NCI-H146 (cell line): ENCODE data around the gene IPO4.

Experiments used
- DNase-seq: peaks from one replicate; lab custom pipeline; 2025; lab: John Stamatoyannopoulos, UW

The IPO4 gene

DNA sequence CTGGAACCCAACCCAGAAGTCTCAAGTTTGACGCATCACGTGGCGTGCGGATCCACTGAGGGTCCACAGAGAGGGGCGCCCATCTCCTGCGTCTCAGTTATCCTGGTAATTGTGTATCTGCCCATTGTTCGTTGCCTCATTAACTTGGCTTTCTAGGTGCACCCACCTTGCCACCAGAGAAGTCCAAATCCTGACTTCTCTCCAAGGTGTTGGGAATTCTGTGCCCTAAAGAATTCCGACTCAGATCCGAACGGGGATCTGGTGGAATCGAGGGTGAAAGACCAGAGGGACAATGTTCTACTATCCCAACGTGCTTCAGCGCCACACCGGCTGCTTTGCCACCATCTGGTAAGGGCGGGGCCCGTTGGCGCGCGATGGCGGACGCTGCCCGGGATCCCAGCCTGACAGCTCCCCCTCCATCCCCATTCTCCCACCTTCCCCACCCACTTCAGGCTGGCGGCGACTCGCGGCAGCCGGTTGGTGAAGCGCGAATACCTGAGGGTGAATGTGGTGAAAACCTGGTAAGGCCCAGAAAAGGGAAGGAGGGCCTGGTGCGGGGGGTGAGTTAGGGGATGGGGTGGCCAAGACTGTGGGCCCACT lies 16.3 kb downstream of the IPO4 start:
- DNase-seq, result no peak

GRCh38 chr14:24171422-24172260 lies 17.0 kb downstream of the IPO4 start, which contains the start of gene REC8:
TSS of gene REC8 (plus strand) at chr14:24172080. CDS start at chr14:24172553, 473 bp downstream.
- DNase-seq, result no peak

DNA sequence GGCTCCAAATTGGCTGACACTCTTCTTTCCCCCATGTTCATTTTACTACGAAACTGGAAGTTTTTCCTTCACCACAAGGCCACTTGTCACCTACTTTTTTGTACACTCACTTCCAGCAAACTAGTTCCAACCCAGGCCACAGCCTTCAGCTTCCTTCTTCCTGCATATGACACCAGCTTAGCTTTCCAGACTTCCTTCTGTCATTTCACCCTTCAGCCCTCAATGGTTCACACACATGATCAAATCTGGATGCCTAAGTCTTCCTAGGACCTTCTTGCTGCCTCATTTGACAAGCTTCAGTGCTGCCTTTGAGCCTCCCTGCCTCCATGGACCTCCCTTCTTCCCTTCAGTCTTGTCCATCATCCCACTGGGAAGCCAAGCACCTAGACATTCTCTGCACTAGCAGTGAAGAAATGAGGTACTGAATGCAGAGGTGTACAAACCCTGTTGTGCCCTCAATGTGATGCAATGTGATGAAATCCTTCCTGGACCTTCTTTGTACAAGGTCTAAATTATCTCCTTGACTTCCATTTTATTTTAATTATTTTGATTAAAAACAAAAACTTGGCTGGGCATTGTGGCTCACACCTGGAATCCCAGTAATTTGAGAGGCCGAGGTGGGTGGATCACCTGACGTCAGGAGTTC lies 21.0 kb downstream of the IPO4 start:
- no peak for DNase-seq

GRCh38 chr14:24165785-24166184 lies 22.8 kb downstream of the IPO4 start:
- DNase-seq, result no peak

- DNase-seq, result no peak
These were observed 24.1 kb downstream of the IPO4 start for GRCh38 chr14:24164518-24164991.

- no peak for DNase-seq
These were observed 26.5 kb downstream of the IPO4 start for GRCh38 chr14:24162093-24162492.

DNA sequence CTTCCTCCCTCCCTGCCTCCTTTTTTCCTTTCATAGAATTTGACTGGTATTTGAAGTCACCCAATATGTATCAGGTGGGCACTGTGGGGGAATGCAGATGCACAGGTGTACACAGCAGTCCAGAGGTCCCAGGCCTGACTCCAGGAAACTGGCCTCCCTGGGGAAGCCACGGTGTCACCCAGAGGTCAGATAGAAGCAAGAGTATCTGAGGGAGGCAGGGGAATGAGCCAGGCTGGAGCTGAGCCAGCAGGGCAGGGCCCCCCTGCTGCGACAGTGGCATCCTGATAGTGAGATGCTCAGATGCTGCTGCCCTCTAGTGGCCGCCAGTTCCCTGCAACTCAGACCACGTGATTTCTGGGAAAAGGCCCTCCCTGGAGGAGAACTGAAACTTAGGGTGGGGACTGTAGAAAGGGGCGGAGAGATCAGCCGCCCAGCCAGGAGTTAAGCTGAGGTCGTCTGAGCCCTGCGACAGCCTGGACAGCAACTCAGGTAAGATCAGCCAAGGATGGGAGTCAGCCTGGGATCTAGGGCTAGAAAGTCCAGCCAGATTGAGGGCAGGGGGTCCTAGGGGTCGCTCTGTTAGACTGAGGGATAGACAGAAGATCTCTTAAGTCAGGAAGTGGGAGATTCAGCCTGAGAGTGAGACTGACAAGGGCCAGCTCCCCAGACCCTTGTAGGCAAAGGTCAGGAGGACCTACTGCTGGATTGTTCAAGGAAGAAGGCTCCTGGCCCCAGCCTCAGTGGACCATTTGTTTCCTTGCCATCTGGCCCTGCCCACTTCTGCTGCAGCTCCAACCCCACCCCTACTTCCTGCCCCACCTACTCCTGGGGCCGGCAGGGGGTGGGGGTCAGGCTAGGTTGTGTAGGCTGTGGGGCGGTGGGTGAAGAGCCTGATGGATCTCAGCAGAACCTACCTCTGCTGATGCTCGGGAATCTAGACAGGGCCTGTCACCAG lies 27.5 kb downstream of the IPO4 start, which contains the start of gene IRF9:
IRF9 (plus strand) TSS at position 416 of the 955 bp plus-strand sequence. CDS start 880 bp downstream, outside the sequence.
- peak; percentile 94 for DNase-seq

DNA sequence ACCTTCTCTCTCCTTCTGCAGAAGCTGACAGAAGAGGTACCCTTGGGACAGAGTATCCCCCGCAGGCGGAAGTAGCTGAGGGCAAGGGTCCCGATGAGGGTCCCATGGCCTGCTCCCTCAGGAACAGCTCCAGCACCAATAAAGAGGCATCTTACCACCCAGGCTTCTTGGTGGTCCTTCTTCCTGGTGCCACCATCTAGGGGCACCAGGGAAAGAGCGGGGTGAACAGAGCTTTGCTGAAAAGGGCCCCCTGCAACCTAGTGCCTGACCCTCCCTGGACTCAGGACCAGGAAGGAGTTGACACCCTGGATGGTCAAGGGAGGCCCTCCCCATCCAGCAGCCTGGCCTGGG lies 28.1 kb downstream of the IPO4 start:
- no peak for DNase-seq

DNA sequence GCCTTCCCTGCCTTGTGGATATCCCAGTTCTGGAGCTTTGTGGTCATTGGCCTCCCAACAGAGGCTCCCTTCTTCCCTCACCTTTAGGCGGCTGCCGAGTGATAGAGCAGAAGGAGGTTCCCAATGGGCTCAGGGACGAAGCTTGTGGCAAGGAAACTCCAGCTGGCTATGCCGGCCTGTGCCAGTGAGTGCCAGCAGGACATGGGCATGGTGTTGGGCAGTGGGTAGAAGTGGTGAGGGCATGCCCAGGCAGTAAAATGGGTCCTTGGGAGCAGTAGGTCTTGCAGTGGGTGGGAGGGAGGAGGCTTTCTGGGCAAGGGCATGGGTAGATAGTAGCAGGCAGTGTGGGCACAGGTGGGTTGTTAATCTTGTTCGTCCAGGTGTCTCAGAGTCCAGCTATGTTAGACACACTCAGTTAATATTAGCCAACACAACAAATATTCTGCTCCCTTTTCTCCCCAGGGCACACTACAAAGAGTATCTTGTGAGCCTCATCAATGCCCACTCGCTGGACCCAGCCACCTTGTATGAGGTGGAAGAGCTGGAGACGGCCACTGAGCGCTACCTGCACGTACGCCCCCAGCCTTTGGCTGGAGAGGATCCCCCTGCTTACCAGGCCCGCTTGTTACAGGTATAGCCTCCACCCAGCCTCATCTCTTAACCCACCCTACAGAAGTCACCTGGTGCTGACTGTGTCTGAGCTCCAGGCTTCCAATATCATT lies 28.7 kb downstream of the IPO4 start:
- no peak for DNase-seq

- DNase-seq, result no peak
These were observed 31.3 kb downstream of the IPO4 start for GRCh38 chr14:24157331-24157730.

DNA sequence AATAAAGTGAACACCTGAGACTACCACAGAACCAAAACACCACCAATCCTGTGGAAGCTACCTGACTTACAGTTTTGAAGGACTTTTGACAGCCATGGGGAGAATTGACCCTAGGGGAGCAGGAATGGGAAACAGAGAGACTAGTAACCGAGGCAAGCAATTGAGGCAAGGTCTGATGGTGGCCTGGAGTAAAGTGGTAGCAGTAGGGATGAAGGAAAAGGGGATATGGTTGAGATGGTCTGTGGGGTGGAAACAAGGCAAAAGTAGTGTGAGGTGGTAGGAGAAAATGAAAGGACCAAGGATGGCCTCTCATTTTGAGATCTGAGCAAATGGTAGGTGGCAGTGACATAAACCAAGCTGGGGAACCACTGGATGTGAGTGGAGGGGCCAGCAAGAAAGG lies 31.8 kb downstream of the IPO4 start:
- no peak for DNase-seq

- DNase-seq, result no peak
These were observed 33.5 kb downstream of the IPO4 start for GRCh38 chr14:24155100-24155499.

DNA sequence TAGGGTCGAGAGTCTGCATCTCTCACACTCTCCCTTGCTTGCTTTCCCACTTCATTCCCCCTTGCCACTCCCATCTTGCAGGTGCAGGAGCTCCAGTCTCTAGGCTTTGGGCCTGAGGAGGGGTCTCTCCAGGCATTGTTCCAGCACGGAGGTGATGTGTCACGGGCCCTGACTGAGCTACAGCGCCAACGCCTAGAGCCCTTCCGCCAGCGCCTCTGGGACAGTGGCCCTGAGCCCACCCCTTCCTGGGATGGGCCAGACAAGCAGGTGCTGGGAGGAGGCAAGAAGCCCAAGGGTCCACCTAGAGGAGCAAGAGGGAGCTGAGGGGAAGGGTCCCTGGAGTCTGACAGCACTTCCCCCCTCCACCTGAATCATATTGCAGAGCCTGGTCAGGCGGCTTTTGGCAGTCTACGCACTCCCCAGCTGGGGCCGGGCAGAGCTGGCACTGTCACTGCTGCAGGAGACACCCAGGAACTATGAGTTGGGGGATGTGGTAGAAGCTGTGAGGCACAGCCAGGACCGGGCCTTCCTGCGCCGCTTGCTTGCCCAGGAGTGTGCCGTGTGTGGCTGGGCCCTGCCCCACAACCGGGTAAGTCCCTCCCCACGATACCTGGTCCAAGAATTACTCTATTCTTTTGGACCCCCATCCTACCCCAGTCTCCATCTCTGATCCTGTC lies 37.1 kb downstream of the IPO4 start:
- DNase-seq, result no peak

- DNase-seq, result no peak
These were observed 37.6 kb downstream of the IPO4 start for GRCh38 chr14:24150993-24151392.

- DNase-seq, result no peak
These were observed 38.0 kb downstream of the IPO4 start for GRCh38 chr14:24150567-24150966.

GRCh38 chr14:24150061-24150460 lies 38.6 kb downstream of the IPO4 start:
- DNase-seq, result no peak

- no peak for DNase-seq
These were observed 39.2 kb downstream of the IPO4 start for GRCh38 chr14:24149302-24149969.

DNA sequence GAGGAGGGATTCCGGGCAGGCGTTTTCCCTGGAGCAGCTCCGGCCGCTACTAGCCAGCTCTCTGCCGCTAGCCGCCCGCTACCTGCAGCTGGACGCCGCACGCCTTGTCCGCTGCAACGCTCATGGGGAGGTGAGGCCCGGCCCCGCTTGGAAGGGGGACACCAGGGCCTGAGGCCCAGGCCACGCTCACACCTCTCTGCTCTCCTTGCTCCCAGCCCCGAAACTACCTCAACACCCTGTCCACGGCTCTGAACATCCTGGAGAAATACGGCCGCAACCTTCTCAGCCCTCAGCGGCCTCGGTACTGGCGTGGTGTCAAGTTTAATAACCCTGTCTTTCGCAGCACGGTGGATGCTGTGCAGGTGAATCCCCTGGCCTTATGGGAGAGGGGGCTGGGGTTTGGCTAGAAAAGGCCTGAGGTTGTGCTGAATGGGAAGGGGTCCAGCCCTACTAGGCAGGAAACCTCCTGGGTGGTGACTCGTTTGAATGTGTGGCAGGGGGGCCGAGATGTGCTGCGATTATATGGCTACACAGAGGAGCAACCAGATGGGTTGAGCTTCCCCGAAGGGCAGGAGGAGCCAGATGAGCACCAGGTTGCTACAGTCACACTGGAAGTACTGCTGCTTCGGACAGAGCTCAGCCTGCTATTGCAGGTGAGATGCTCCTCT lies 40.7 kb downstream of the IPO4 start:
- DNase-seq, result peak; percentile 41
